GM18907 (cell line): Measurements from ENCODE around the gene ACOXL.

Experiments used
- ATAC-seq: cut with Tn5 transposase; IDR thresholded peaks from one replicate; pipeline ENCODE4 v1.9.1; 2021; ENCODE audit warnings: mild to moderate bottlenecking, moderate library complexity; ENCODE audit not compliant: unreplicated experiment

ACOXL gene

GRCh38 chr2:110819711-110820110, 87.3 kb downstream of the ACOXL start:
- ATAC-seq: no peak

DNA sequence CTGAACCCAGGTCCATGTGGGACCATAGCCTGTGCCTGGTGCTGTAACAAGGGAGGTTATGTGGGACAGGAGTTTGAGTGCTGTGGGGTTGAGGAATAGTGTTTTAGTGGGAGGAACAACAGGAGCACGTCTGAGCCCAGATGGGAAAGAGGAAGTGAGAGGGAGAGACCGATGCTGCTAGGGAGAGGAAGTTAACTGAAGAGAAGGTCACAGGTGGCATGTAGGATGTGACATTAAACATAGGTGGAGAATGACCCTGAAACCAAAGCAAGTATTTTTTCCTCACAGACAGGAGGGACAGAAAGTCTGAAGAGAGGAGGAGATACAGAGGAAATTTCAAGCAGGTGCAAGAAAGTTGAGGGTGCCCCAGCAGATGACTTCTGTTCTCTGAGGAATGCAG, 87.8 kb downstream of the ACOXL start:
- ATAC-seq: no peak

- no peak for ATAC-seq
These were observed 90.8 kb downstream of the ACOXL start for GRCh38 chr2:110823165-110823564.

DNA sequence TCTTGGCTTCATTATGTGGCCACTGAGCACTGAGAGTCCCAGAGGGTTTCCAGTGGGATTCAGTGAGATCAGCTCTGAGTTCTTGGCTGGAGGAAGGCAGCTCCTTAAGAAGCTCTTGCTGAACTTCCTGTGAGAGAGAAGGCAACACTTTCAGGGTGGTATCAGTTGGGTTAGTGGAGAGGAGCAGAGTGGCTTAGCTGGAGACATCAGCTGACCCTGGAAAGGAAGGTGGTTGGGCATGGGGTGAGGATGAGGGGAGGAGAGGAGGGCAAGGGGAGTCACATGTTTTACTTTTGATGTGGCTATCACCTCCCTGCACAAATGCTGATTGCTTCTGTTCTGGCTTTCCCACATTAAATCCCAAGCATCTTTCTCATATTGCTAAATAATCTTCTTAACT, 95.1 kb downstream of the ACOXL start:
- ATAC-seq: no peak

- no peak for ATAC-seq
These were observed 96.0 kb downstream of the ACOXL start for GRCh38 chr2:110828330-110828729.

DNA sequence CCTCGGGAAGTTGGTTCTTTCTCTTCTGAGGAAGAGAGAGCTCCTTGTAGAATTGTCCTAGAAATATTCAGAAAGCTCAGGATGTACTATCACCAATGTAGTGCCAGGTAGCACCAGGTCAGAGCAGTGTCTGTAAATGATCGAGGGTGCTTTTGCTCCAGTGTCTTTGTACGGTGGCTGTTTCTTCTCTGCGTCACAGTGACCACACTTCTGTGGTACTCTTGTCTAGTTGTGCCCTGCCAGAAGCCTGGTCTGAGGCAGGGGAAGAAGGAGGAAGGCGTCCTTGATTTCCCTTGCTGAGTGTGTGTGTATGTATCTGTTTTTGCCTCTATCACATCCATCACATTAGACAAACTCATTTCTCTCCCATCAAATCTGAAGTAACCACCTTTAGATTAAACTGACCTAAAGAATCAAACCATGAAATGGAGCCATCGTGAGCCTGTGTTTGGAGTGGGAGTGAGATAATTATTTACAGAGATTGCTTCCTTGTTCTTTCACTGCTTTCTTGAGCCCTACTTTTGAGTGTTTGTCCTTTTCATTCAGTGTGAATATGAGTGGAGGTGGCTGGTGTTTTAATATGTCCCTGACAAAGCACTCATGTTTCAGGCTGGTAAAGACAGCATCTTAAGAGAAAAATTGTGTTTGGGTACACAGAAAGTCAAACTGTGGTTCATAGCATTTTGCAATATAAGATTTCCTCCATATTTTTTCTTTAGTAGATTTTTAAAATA, 97.2 kb downstream of the ACOXL start:
- ATAC-seq: no peak

DNA sequence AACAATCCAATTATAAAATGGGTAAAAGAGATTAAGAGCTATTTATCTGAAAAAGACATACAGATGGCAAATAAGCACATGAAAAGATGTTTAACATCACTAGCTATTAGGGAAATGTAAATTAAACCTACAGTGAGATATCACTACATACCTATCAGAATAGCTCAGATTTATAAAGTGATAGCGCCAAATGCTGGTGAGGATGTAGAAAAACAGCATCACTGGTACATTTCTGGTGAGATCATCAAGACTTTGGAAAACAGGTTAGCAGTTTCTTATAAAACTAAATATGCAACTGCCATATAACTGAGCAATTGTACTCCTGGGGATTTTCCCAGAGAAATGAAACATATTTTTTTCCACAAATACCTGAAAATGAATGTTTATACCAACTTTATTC, 100.4 kb downstream of the ACOXL start:
- ATAC-seq: no peak

GRCh38 chr2:110834134-110834827, 101.9 kb downstream of the ACOXL start:
- ATAC-seq: no peak

GRCh38 chr2:110836671-110837070, 104.3 kb downstream of the ACOXL start:
- no peak for ATAC-seq

DNA sequence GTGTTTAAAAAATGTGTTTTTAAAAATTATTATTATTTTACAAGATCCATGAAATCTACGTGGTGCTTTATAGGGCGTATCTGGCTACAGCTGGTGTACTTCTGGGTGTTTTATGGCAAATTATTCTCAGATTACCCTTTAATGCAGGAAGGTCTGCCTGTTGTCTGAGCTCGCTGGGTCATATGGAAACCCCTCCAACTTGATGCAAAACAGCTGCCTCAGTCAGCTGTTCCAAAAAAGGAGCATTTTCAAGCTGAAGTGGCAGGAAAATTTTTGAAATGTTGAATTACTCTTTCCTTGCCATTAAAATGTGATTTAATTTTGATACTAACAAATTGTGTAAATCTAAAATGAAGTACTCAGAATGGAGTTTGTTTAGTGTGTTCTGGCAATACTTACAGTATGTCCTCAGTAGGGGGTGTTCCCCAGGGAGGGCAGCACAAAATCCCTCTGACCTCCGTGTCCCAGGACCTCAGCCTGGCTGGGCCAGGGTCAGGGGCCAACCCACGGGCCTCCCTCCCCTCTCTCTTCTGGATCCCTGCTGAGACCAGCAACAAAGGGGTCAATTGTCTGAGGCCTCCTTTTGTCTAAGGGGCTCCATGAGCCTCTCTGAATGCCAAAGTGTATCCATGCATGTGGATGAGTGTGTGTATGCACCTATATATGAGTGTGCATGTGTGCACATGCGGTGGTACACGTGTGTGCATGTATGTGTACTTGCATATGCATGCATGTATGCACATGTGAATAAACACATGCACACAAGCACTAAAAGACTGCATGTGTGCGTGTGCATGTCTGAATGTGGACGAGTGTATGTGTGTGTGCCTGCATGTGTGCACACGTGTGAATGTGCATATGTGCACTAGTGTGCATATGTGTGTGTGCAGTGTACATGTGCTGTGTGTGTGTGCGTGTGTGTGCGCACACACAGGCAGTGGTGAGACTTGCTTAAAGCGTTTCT, 105.4 kb downstream of the ACOXL start:
- no peak for ATAC-seq

DNA sequence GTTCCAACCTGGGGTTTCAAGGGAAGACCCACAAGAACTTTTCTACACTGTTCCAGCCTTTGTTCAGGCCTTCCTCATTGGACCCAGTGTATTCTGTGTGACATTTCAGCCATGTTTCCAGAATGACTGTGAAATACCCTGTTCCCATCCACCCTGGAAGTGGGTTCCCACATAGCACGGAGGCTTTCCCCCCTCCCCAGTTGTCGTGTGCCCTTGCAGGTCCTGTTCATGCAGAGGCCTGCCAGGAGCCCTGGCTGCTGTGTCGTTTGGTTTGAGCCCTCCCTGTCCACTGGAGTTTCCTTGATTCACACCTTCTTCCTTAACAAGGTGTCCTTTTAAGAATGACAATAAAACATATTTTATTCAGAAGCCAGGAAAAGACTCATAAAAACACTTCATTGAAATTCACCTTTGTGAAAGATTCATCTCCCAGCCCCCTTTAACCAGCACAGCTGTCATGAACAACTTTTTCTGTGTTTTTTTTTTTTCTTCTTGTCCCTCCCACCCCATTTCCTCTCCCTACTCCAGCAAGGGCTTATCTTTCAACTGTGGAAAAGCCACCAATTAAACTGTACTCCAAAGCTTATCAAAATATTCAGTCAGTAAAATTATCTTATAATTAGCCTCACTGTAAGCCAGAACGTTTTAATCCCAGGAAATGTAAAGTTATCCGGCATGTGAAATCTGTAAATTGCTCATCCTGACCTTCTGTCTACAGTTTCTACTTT, 106.4 kb downstream of the ACOXL start:
- ATAC-seq: no peak

- ATAC-seq: no peak
These were observed 108.1 kb downstream of the ACOXL start for GRCh38 chr2:110840508-110840907.

- ATAC-seq: no peak
These were observed 109.7 kb downstream of the ACOXL start for GRCh38 chr2:110842048-110842447.

DNA sequence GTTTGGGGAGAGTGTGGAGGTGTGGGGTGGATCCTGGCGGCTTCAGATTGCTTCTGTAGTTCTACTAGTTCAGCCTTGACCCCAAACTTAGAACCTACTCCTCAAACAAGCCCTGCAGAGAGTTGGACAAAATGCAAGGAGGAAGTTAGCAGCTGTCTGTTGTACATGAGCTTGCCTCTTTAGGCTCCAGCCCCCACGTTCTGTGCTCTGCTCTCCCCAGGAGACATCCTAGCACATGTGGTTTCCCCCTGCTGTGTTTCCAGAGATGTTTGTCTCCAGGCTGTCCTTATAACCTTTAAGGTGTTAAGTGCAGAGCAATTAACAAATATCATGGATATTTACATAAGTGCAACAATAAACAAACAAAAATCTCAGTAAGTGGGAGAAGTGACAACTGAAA, 111.1 kb downstream of the ACOXL start:
- ATAC-seq: no peak

DNA sequence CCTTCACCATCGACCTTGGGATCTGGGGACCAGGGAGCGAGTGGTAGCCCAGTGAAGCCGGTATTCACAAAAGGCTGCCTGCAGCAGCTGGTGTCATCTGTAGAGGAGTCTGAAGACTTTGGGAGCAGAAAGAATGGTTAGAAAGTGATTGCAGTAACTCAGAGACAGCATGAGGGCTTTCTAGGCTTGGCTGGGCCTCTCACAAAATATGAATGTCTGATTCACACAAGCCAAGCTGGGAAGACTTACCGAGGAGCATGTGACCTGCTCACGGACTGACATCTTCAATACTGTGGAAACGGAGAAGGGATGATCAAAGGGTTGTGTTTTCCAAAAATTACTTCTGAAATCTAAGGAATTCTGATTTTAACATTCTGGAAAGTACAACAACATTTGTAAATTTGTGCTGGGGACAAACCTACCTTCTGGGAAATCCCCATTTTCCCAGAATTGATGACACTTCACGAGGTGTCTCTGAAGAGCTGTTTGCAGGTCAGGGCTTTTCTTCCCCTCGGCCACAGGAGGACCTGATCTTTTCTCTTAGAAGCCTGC, 111.7 kb downstream of the ACOXL start:
- ATAC-seq: no peak

- no peak for ATAC-seq
These were observed 115.3 kb downstream of the ACOXL start for GRCh38 chr2:110847651-110848050.

GRCh38 chr2:110848071-110848470, 115.7 kb downstream of the ACOXL start:
- ATAC-seq: no peak

- ATAC-seq: no peak
These were observed 116.2 kb downstream of the ACOXL start for GRCh38 chr2:110848519-110849030.

- no peak for ATAC-seq
These were observed 119.2 kb downstream of the ACOXL start for GRCh38 chr2:110851531-110851930.

DNA sequence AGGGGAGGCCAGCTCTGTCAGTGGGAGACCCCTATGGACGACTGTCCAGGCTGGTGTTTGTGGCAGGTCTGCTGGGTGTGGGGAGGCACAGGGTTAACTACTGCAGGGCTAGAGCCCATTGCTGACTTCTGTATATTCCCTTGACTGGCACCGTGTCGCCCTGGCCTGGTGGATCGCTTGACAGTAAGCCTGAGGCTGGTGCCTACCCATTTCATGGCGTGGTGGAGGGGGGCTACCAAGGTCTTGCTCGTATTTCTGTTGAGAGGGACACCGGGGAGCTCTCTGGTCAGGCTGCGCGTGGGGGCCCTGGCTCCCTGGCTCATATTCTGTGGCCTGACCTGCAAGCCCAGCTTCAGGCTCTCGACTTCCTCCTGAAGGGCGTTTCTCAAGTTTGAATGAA, 119.7 kb downstream of the ACOXL start:
- ATAC-seq: no peak
